HCT116 (cell line): Measurements from ENCODE around the gene TES. TPM values are rescaled to one million over a fixed set of nuclear protein-coding genes. Genes with fewer than 3 reads are reported as not detected.

Experiments
- ATAC-seq: fragments of 200-7000 bp; cut with Tn5 transposase; 2 replicates; pipeline ENCODE4 v1.9.1; 2020; ENCODE audit warnings: mild to moderate bottlenecking, moderate library complexity
- BruUV-seq: library from RNA; stranded (reverse); fragments of 400-500 nt; replicated peaks from 2 replicates; lab custom pipeline; 2021; lab: Mats Ljungman, UMichigan
- CTCF ChIA-PET: fragments of 300-600 bp; sonication (Branson Sonifier 250); formaldehyde crosslinking; loops from one replicate; lab custom pipeline; 2021; ENCODE audit warnings: antibody characterized with exemption; lab: Charles Lee
- POLR2A ChIA-PET: fragments of 300-600, 350-600 bp; sonication (Branson Sonifier 250); formaldehyde crosslinking; loops from one replicate; lab custom pipeline; 2021; ENCODE audit warnings: antibody characterized with exemption; lab: Charles Lee
- RAD21 ChIA-PET, 2 experiments: fragments of 300-600 bp; sonication (Branson Sonifier 250); formaldehyde crosslinking; loops; one replicate each; lab custom pipeline; 2023; ENCODE audit warnings: low total read pairs in 2 of 2; ENCODE audit not compliant: uncharacterized antibody in 2 of 2, unreplicated experiment in 2 of 2, low non-redundant PET in 1 of 2; lab: Charles Lee
- DNase-seq: peaks from one replicate; pipeline ENCODE4 v3.0.0-alpha.2; 2010; ENCODE audit warnings: low read depth, low spot score
- H2AFZ ChIP-seq: fragments of 200-600 bp; shearing (Covaris generic), sonication (generic); 2 replicates; pipeline ENCODE4 v1.6.1; 2017; ENCODE audit warnings: low read depth, mixed run types, mixed read lengths, antibody characterized with exemption, low read length; ENCODE audit not compliant: poor library complexity, severe bottlenecking
- H3K27ac ChIP-seq: 2 replicates; pipeline ENCODE4 v1.5.1; 2012; ENCODE audit warnings: low read depth, low read length
- H3K27me3 ChIP-seq: fragments of 200-600 bp; sonication (generic); 2 replicates; pipeline ENCODE4 v1.6.1; 2016; ENCODE audit warnings: mixed run types, low read length, mixed read lengths; ENCODE audit not compliant: insufficient read depth
- H3K36me3 ChIP-seq, 2 experiments: fragments of 200-500 bp in 1 of 2; fragments of 200-600 bp in 1 of 2; sonication (Bioruptor generic) in 1 of 2; sonication (generic) in 1 of 2; 2 replicates each; pipeline versions ENCODE4 v1.5.1 to v1.6.1; 2014 to 2016; ENCODE audit warnings: low read length in 2 of 2, inconsistent platforms in 1 of 2, mixed read lengths in 1 of 2, mixed run types in 1 of 2; ENCODE audit not compliant: insufficient read depth in 2 of 2, control insufficient read depth in 1 of 2
- H3K4me1 ChIP-seq, 2 experiments: fragments of 200-600 bp in 1 of 2; sonication (generic) in 1 of 2; 2 replicates each; pipeline versions ENCODE4 v1.5.1 to v1.6.1; 2012 to 2017; ENCODE audit warnings: low read length in 2 of 2, inconsistent platforms in 1 of 2, mild to moderate bottlenecking in 1 of 2, mixed read lengths in 1 of 2, mixed run types in 1 of 2, moderate library complexity in 1 of 2; ENCODE audit not compliant: insufficient read depth in 2 of 2, control insufficient read depth in 1 of 2
- H3K4me2 ChIP-seq: fragments of 200-600 bp; sonication (generic); 2 replicates; pipeline ENCODE4 v1.6.1; 2017; ENCODE audit warnings: mixed run types, low read length, mixed read lengths
- H3K4me3 ChIP-seq, 2 experiments: fragments of 200-600 bp in 1 of 2; sonication (generic) in 1 of 2; replicated peaks in 1 of 2; 2 replicates each; pipeline ENCODE4 v1.5.1; 2011 to 2016; ENCODE audit warnings: low read length in 2 of 2, control low read depth in 1 of 2, low read depth in 1 of 2, mild to moderate bottlenecking in 1 of 2, mixed read lengths in 1 of 2, mixed run types in 1 of 2
- H3K79me2 ChIP-seq: fragments of 200-600 bp; sonication (generic); 2 replicates; pipeline ENCODE4 v1.6.1; 2017; ENCODE audit warnings: mild to moderate bottlenecking, mixed run types, low read length, moderate library complexity, mixed read lengths; ENCODE audit not compliant: insufficient read depth
- H3K9ac ChIP-seq: fragments of 200-600 bp; sonication (generic); 2 replicates; pipeline ENCODE4 v1.6.1; 2016; ENCODE audit warnings: low read length, mixed read lengths
- H3K9me2 ChIP-seq: fragments of 200-600 bp; sonication (generic), shearing (Covaris generic); 2 replicates; pipeline ENCODE4 v1.6.1; 2017; ENCODE audit warnings: mixed run types, mild to moderate bottlenecking, moderate library complexity; ENCODE audit not compliant: insufficient read depth
- H3K9me3 ChIP-seq, 2 experiments: fragments of 200-500 bp in 1 of 2; fragments of 200-600 bp in 1 of 2; sonication (Bioruptor generic) in 1 of 2; sonication (generic) in 1 of 2; 2 replicates each; pipeline ENCODE4 v1.6.1; 2014 to 2017; ENCODE audit warnings: low read length in 2 of 2, mixed read lengths in 2 of 2, inconsistent platforms in 1 of 2, low read depth in 1 of 2, mild to moderate bottlenecking in 1 of 2, mixed run types in 1 of 2, moderate library complexity in 1 of 2; ENCODE audit not compliant: control insufficient read depth in 1 of 2, insufficient read depth in 1 of 2
- H4K20me1 ChIP-seq: fragments of 200-600 bp; sonication (generic), shearing (Covaris generic); 2 replicates; pipeline ENCODE4 v1.6.1; 2017; ENCODE audit warnings: mixed run types, mild to moderate bottlenecking, moderate library complexity; ENCODE audit not compliant: insufficient read depth
- CBX3 ChIP-seq: IDR thresholded peaks from 2 replicates; pipeline ENCODE4 v1.6.1; 2012; ENCODE audit warnings: low read depth
- EGR1 ChIP-seq: IDR thresholded peaks from 2 replicates; pipeline ENCODE4 v1.6.1; 2012; ENCODE audit warnings: low read depth
- ELF1 ChIP-seq: IDR thresholded peaks from 2 replicates; pipeline ENCODE4 v1.6.1; 2012; ENCODE audit warnings: low read depth, borderline replicate concordance
- EZH2phosphoT487 ChIP-seq: fragments of 200-600 bp; IDR thresholded peaks from 2 replicates; pipeline ENCODE4 v1.6.1; 2018; ENCODE audit warnings: antibody characterized with exemption, borderline replicate concordance
- FOSL1 ChIP-seq: IDR thresholded peaks from 2 replicates; pipeline ENCODE4 v1.6.1; 2012; ENCODE audit warnings: low read depth
- SIN3A ChIP-seq: IDR thresholded peaks from 2 replicates; pipeline ENCODE4 v1.6.1; 2012; ENCODE audit warnings: low read depth
- ZFX ChIP-seq: fragments of 450-650 bp; IDR thresholded peaks from 2 replicates; pipeline ENCODE4 v1.6.1; 2017
- intact Hi-C: fragments of 100-400 bp; cut with micrococcal nuclease; formaldehyde crosslinking; loops from 2 replicates; pipeline ENCODE4 v1.10.0; 2022
- total RNA-seq: library from RNA; stranded (reverse); gene quantifications from one replicate; pipeline ENCODE4 v1.2.1, GENCODE V29; 2021; ENCODE audit not compliant: unreplicated experiment
- TF ChIP-seq, protein P1 (sequence below): IDR thresholded peaks from 2 replicates; pipeline ENCODE4 v1.6.1; 2012; ENCODE audit warnings: low read depth
- TF ChIP-seq, protein P2 (sequence below): IDR thresholded peaks from 2 replicates; pipeline ENCODE4 v1.6.1; 2012

The TES gene
- total RNA-seq, 1 experiment from 2014 or later = 129 TPM

DNA sequence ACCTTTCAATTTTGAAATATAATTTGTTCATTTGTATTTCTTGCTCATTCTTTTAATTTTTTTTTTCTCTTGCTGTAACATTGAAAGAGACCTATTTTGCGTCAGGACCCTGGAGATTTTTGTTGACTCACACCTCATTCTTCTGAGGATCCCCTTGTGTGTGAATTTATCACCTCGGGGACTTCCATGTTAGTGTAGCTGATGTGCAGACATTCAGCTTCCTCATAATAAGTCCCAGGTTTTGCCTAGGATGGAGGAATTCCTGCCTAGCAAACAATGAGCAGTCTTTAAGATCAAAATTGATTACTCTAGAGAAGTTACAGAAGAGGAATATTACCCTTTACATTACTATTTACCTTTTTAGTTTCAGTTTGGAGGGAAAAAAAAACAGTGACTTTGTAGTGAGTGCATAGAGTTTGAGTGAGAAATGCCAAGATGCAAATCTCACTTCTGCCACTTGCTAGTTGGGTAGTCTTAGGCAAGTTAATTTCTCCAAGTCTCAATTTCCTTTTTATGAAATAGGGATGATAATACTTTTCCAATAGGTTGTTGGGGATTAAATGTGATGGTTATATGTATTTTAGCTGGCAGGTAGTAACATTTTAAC is 14.3 kb downstream of the TES start (continued):
- TF ChIP-seq, protein P1, sequence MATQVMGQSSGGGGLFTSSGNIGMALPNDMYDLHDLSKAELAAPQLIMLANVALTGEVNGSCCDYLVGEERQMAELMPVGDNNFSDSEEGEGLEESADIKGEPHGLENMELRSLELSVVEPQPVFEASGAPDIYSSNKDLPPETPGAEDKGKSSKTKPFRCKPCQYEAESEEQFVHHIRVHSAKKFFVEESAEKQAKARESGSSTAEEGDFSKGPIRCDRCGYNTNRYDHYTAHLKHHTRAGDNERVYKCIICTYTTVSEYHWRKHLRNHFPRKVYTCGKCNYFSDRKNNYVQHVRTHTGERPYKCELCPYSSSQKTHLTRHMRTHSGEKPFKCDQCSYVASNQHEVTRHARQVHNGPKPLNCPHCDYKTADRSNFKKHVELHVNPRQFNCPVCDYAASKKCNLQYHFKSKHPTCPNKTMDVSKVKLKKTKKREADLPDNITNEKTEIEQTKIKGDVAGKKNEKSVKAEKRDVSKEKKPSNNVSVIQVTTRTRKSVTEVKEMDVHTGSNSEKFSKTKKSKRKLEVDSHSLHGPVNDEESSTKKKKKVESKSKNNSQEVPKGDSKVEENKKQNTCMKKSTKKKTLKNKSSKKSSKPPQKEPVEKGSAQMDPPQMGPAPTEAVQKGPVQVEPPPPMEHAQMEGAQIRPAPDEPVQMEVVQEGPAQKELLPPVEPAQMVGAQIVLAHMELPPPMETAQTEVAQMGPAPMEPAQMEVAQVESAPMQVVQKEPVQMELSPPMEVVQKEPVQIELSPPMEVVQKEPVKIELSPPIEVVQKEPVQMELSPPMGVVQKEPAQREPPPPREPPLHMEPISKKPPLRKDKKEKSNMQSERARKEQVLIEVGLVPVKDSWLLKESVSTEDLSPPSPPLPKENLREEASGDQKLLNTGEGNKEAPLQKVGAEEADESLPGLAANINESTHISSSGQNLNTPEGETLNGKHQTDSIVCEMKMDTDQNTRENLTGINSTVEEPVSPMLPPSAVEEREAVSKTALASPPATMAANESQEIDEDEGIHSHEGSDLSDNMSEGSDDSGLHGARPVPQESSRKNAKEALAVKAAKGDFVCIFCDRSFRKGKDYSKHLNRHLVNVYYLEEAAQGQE = no peak
- TF ChIP-seq, protein P2, sequence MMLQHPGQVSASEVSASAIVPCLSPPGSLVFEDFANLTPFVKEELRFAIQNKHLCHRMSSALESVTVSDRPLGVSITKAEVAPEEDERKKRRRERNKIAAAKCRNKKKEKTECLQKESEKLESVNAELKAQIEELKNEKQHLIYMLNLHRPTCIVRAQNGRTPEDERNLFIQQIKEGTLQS = no peak
- no peak for TF ChIP-seq EZH2phosphoT487
- TF ChIP-seq CBX3 = no peak
- TF ChIP-seq FOSL1 = no peak
- TF ChIP-seq SIN3A = no peak
- no peak for TF ChIP-seq ZFX

GRCh38 chr7:116225860-116226259 is 15.5 kb downstream of the TES start:
- no peak overlapping the region for H3K27ac ChIP-seq
- DNase-seq (no peak), ATAC-seq (no peak)
- H3K4me3 ChIP-seq = no peak overlapping the region
- no peak overlapping the region for H3K9ac ChIP-seq
- no TSS peak for BruUV-seq
- no peak overlapping the region for H2AFZ ChIP-seq
- peaks cover 15% of the 10 kb centered on the region; the same call in 1 of the 2 replicates for H4K20me1 ChIP-seq
- intact Hi-C loops = no loop called here
- no peaks in the 10 kb centered on the region for H3K9me3 ChIP-seq
- no peaks in the 10 kb centered on the region for H3K36me3 ChIP-seq
- ChIA-PET CTCF (interaction anchor here (0.9 to 1.5 kb wide), 2 partner anchors 9 to 46 kb away, joined by 3 to 5 read pairs; no protein-coding TSS in a partner anchor), RAD21 (no interaction called here), POLR2A (interaction anchor here (2.8 kb wide), 1 partner anchor 14 kb away, joined by 15 read pairs; the partner anchor contains the start of gene TES)
- no peaks in the 10 kb centered on the region for H3K27me3 ChIP-seq
- H3K79me2 ChIP-seq = peaks cover 99% of the 10 kb centered on the region
- TF ChIP-seq EGR1 = no peak
- no peak for TF ChIP-seq ELF1
- no peak overlapping the region for H3K4me2 ChIP-seq
- no peaks in the 10 kb centered on the region for H3K9me2 ChIP-seq
- peaks cover 43 to 68% of the 10 kb centered on the region in 2 experiments for H3K4me1 ChIP-seq
